ENCODE measurements around the gene QRFP.

DNA sequence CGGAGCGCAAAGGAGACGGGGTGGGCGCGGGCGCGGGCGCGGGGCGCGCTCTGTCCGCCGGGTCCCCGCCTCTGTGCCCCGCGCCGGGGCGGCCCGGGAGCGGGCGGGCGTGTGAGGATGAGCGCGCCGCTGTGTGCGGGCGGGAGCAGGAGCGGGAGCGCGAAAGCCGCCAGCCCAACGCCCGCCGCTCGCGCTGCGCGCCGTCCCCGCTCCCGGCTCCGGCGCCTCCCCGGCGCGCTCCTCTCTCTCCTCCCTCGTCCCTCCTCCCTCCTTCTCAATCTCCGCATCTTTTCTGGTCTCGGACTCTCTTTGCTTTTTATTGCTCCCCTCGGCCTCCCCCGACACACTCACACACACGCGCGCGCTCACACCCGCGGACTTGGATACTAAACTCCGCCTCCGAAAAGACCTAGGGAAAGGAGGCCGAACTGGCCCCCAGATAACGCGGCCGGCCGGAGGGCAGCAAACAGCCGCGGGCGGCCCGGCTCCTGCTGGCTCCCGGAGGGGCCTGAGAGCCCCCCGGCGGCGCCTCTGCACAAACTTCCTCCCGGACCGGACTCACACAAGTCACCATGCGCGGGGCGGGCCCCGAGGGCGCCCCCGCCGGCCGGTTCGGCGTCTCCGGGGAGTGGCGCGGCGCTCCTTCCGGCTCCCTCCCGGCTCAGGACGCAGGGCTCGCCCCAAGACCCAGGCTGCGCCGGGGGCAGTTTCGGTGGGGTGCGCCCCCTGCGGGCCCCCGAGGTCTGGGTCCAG is 42.2 kb upstream of the QRFP start, which contains the start of gene FIBCD1:
- TF ChIP-seq, protein P1, sequence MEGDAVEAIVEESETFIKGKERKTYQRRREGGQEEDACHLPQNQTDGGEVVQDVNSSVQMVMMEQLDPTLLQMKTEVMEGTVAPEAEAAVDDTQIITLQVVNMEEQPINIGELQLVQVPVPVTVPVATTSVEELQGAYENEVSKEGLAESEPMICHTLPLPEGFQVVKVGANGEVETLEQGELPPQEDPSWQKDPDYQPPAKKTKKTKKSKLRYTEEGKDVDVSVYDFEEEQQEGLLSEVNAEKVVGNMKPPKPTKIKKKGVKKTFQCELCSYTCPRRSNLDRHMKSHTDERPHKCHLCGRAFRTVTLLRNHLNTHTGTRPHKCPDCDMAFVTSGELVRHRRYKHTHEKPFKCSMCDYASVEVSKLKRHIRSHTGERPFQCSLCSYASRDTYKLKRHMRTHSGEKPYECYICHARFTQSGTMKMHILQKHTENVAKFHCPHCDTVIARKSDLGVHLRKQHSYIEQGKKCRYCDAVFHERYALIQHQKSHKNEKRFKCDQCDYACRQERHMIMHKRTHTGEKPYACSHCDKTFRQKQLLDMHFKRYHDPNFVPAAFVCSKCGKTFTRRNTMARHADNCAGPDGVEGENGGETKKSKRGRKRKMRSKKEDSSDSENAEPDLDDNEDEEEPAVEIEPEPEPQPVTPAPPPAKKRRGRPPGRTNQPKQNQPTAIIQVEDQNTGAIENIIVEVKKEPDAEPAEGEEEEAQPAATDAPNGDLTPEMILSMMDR (IDR thresholded peaks at IDR 0.05) = peak in 3 of 4 donors; percentile 8 to 23 (median 15)
- no peak for TF ChIP-seq POLR2A (IDR thresholded peaks at IDR 0.05)

Measured in right lobe of liver (tissue), 4 donors.